Measurements from ENCODE around the gene NPAS3. TPM values are rescaled to one million over a fixed set of nuclear protein-coding genes. Genes with fewer than 3 reads are reported as not detected.

The NPAS3 gene
- total and polyA plus RNA-seq, 2 of the 8 experiments (the other 6 are each of a cell fraction or from before 2014, with no cell fraction given), result 0.11 to 0.60 TPM

GRCh38 chr14:32940711-32941667 lies 2.3 kb downstream of the NPAS3 start (continued):
- TF ChIP-seq KDM1A (IDR thresholded peaks at IDR 0.05; ENCODE audit: borderline replicate concordance, low read length), result no peak
- TF ChIP-seq SP2 (IDR thresholded peaks at IDR 0.05; ENCODE audit: low read length), result no peak
- TF ChIP-seq GABPA (IDR thresholded peaks at IDR 0.05; ENCODE audit: borderline replicate concordance, insufficient read depth, low read length), result no peak
- no peak for TF ChIP-seq KDM4A (IDR thresholded peaks at IDR 0.05; ENCODE audit: low read depth, low read length, severe bottlenecking)

Data from H1 (cell line).